MM.1S (cell line): ENCODE data around the gene PPP1R9A.

ENCODE experiments used
- DNase-seq: peaks from one replicate; pipeline ENCODE4 v3.0.0-alpha.2; 2015
- H2AFZ ChIP-seq: fragments of 300-600 bp; sonication (generic); 2 replicates; pipeline ENCODE4 v1.6.0; 2016; ENCODE audit warnings: antibody characterized with exemption, low read length
- H3F3A ChIP-seq: fragments of 300-600 bp; sonication (generic); 2 replicates; pipeline ENCODE4 v1.6.1; 2016; ENCODE audit warnings: mild to moderate bottlenecking, antibody characterized with exemption, low read length, moderate library complexity, mixed read lengths; ENCODE audit not compliant: insufficient read depth
- H3K27ac ChIP-seq: fragments of 300-600 bp; sonication (generic); 2 replicates; pipeline ENCODE4 v1.5.1; 2016; ENCODE audit warnings: mild to moderate bottlenecking, low read length
- H3K27me3 ChIP-seq: fragments of 300-600 bp; sonication (generic); replicated peaks from 2 replicates; pipeline ENCODE4 v1.6.0; 2016; ENCODE audit warnings: low read length; ENCODE audit not compliant: insufficient read depth
- H3K36me3 ChIP-seq: fragments of 300-600 bp; sonication (generic); replicated peaks from 2 replicates; pipeline ENCODE4 v1.6.1; 2016; ENCODE audit warnings: mild to moderate bottlenecking, low read length, mixed read lengths; ENCODE audit not compliant: insufficient read depth
- H3K4me1 ChIP-seq: fragments of 300-600 bp; sonication (generic); 2 replicates; pipeline ENCODE4 v1.6.1; 2016; ENCODE audit warnings: low read length, mixed read lengths
- H3K4me2 ChIP-seq: fragments of 300-600 bp; sonication (generic); 2 replicates; pipeline ENCODE4 v1.6.0; 2016; ENCODE audit warnings: low read depth, low read length
- H3K4me3 ChIP-seq: fragments of 300-600 bp; sonication (generic); 2 replicates; pipeline ENCODE4 v1.5.1; 2016; ENCODE audit warnings: low read length, mixed read lengths
- H3K79me2 ChIP-seq: fragments of 300-600 bp; sonication (generic); 2 replicates; pipeline ENCODE4 v1.6.1; 2016; ENCODE audit warnings: mixed run types, low read length, mixed read lengths
- H3K9ac ChIP-seq: fragments of 300-600 bp; sonication (generic); 2 replicates; pipeline ENCODE4 v1.6.1; 2016; ENCODE audit warnings: low read length, mixed read lengths
- H3K9me2 ChIP-seq: fragments of 300-600 bp; sonication (generic); replicated peaks from 2 replicates; pipeline ENCODE4 v1.6.1; 2016; ENCODE audit warnings: mild to moderate bottlenecking, low read length, mixed read lengths; ENCODE audit not compliant: insufficient read depth
- H3K9me3 ChIP-seq: fragments of 300-600 bp; sonication (generic); replicated peaks from 2 replicates; pipeline ENCODE4 v1.6.1; 2016; ENCODE audit warnings: mild to moderate bottlenecking, low read length, mixed read lengths; ENCODE audit not compliant: insufficient read depth
- H4K20me1 ChIP-seq: fragments of 300-600 bp; sonication (generic); 2 replicates; pipeline ENCODE4 v1.6.1; 2016; ENCODE audit warnings: mild to moderate bottlenecking, low read length, moderate library complexity, mixed read lengths; ENCODE audit not compliant: insufficient read depth
- CTCF ChIP-seq: fragments of 300-600 bp; sonication (generic); IDR thresholded peaks from 2 replicates; pipeline ENCODE4 v1.5.1; 2016; ENCODE audit warnings: antibody characterized with exemption, low read length, mixed read lengths
- EZH2 ChIP-seq: fragments of 300-600 bp; sonication (generic); optimal IDR thresholded peaks from 2 replicates; pipeline ENCODE3; 2017; ENCODE audit warnings: low read depth, mild to moderate bottlenecking, antibody characterized with exemption, low read length, mixed read lengths
- EZH2phosphoT487 ChIP-seq: fragments of 300-600 bp; sonication (generic); IDR thresholded peaks from 2 replicates; pipeline ENCODE4 v1.6.1; 2018; ENCODE audit warnings: antibody characterized with exemption, low read length

Gene PPP1R9A

GRCh38 chr7:95011146-95011928 is 103.9 kb downstream of the PPP1R9A start:
- Histone ChIP-seq H3K9ac (no peak overlapping the region), H3K9me3 (no peaks in the 10 kb centered on the region), H3F3A (no peaks in the 10 kb centered on the region), H3K4me1 (no peaks in the 10 kb centered on the region), H3K79me2 (no peaks in the 10 kb centered on the region), H3K27ac (no peak overlapping the region), H3K27me3 (no peaks in the 10 kb centered on the region), H4K20me1 (no peaks in the 10 kb centered on the region), H2AFZ (no peak overlapping the region), H3K9me2 (no peaks in the 10 kb centered on the region), H3K4me3 (no peak overlapping the region), H3K36me3 (no peaks in the 10 kb centered on the region), H3K4me2 (no peak overlapping the region)
- DNase-seq: no peak
- TF ChIP-seq CTCF (no peak), EZH2phosphoT487 (no peak)

- Histone ChIP-seq H3K4me2 (no peak overlapping the region), H3K27ac (no peak overlapping the region), H3K36me3 (no peaks in the 10 kb centered on the region), H2AFZ (no peak overlapping the region), H3K27me3 (no peaks in the 10 kb centered on the region), H3K9me3 (no peaks in the 10 kb centered on the region), H3K9ac (no peak overlapping the region), H3K4me1 (no peaks in the 10 kb centered on the region), H3K4me3 (no peak overlapping the region), H3F3A (no peaks in the 10 kb centered on the region), H4K20me1 (no peaks in the 10 kb centered on the region), H3K79me2 (no peaks in the 10 kb centered on the region), H3K9me2 (no peaks in the 10 kb centered on the region)
- TF ChIP-seq CTCF (no peak), EZH2phosphoT487 (no peak)
- no peak for DNase-seq
Observed at GRCh38 chr7:95011995-95012394, 104.6 kb downstream of the PPP1R9A start.

- Histone ChIP-seq H3K27ac (no peak overlapping the region), H3F3A (no peaks in the 10 kb centered on the region), H3K9me2 (no peaks in the 10 kb centered on the region), H3K9ac (no peak overlapping the region), H3K4me1 (no peaks in the 10 kb centered on the region), H2AFZ (no peak overlapping the region), H3K4me3 (no peak overlapping the region), H3K79me2 (no peaks in the 10 kb centered on the region), H3K27me3 (no peaks in the 10 kb centered on the region), H4K20me1 (no peaks in the 10 kb centered on the region), H3K4me2 (no peak overlapping the region), H3K9me3 (no peaks in the 10 kb centered on the region), H3K36me3 (no peaks in the 10 kb centered on the region)
- no peak for DNase-seq
- TF ChIP-seq EZH2 (no peak), EZH2phosphoT487 (no peak), CTCF (no peak)
Observed at GRCh38 chr7:95018021-95018420, 110.6 kb downstream of the PPP1R9A start.
